NCI-H1436 (cell line): ENCODE results near the gene EFNA1.

Experiments
- DNase-seq: peaks from one replicate; lab custom pipeline; 2025; lab: John Stamatoyannopoulos, UW

Gene EFNA1

GRCh38 chr1:155124503-155125463 is 2.9 kb upstream of the EFNA1 start:
- no peak for DNase-seq

- DNase-seq, result no peak
These were observed 2.1 kb upstream of the EFNA1 start for GRCh38 chr1:155125511-155125945.

- no peak for DNase-seq
These were observed 1.6 kb upstream of the EFNA1 start for GRCh38 chr1:155125946-155126555.

GRCh38 chr1:155126556-155127104 is 1.0 kb upstream of the EFNA1 start:
- DNase-seq, result no peak

GRCh38 chr1:155127967-155128754 is 485 bp downstream of the EFNA1 start:
- DNase-seq, result no peak

- DNase-seq, result no peak
These were observed 1.2 kb downstream of the EFNA1 start for GRCh38 chr1:155128755-155129473.

GRCh38 chr1:155130272-155131006 is 2.8 kb downstream of the EFNA1 start:
- DNase-seq, result no peak

- no peak for DNase-seq
These were observed 3.6 kb downstream of the EFNA1 start for GRCh38 chr1:155131285-155131684.

GRCh38 chr1:155131856-155132255 is 4.2 kb downstream of the EFNA1 start:
- no peak for DNase-seq

GRCh38 chr1:155133799-155134281 is 6.2 kb downstream of the EFNA1 start:
- DNase-seq, result no peak

GRCh38 chr1:155134322-155134721 is 6.6 kb downstream of the EFNA1 start:
- DNase-seq, result no peak

- no peak for DNase-seq
These were observed 7.3 kb downstream of the EFNA1 start for GRCh38 chr1:155134880-155135414.

- peak; percentile 87 for DNase-seq
These were observed 7.8 kb downstream of the EFNA1 start, which contains the start of gene SLC50A1 for GRCh38 chr1:155135415-155136028. TSS of gene SLC50A1 (plus strand) at chr1:155135852. CDS start at chr1:155135912, 60 bp downstream.

- no peak for DNase-seq
These were observed 9.1 kb downstream of the EFNA1 start for GRCh38 chr1:155136748-155137147.

GRCh38 chr1:155137154-155137949 is 9.7 kb downstream of the EFNA1 start:
- no peak for DNase-seq

GRCh38 chr1:155139895-155140629 is 12.4 kb downstream of the EFNA1 start, which contains the start of gene DPM3:
TSS of gene DPM3 (minus strand) at chr1:155140531. CDS start at chr1:155140240, 291 bp downstream.
- DNase-seq, result peak; percentile 68

GRCh38 chr1:155140630-155140953 is 12.9 kb downstream of the EFNA1 start:
- no peak for DNase-seq

- no peak for DNase-seq
These were observed 14.1 kb downstream of the EFNA1 start for GRCh38 chr1:155141749-155142148.
